HepG2 (cell line): ENCODE results near the gene EPHA6. TPM values are rescaled to one million over a fixed set of nuclear protein-coding genes. Genes with fewer than 3 reads are reported as not detected.

Source experiments
- ATAC-seq: fragments of 200-7000 bp; cut with Tn5 transposase; 3 replicates; pipeline ENCODE4 v1.9.1; 2020; ENCODE audit warnings: mild to moderate bottlenecking, moderate library complexity
- BruUV-seq: library from RNA; stranded (reverse); fragments of 400-500 nt; replicated peaks from 2 replicates; lab custom pipeline; 2021; lab: Mats Ljungman, UMichigan
- CTCF ChIA-PET: fragments of 300-600 bp; formaldehyde crosslinking; extraction: SDS; loops from one replicate; lab custom pipeline; 2021; ENCODE audit warnings: low total read pairs, inconsistent platforms, low intra/inter-chr PET ratio; lab: Yijun Ruan, JAX
- POLR2A ChIA-PET: fragments of 350-600 bp; sonication (Branson Sonifier 250); formaldehyde crosslinking; loops from one replicate; lab custom pipeline; 2020; ENCODE audit warnings: antibody characterized with exemption, inconsistent platforms; lab: Yijun Ruan, JAX
- DNase-seq: peaks from one replicate; pipeline ENCODE4 v3.0.0-alpha.2; 2015; ENCODE audit warnings: low spot score
- FAIRE-seq: peaks from 3 replicates; lab custom pipeline; 2011; peaks lifted over from hg19 to GRCh38; lab: Jason Lieb, UNC
- H2AFZ ChIP-seq: one replicate; pipeline ENCODE4 v1.6.1; 2011; ENCODE audit warnings: low read length, inconsistent platforms
- H3K27ac ChIP-seq: fragments of 300-600 bp; 3 replicates; pipeline ENCODE4 v1.8.0; 2011; ENCODE audit warnings: mixed run types, mild to moderate bottlenecking, mixed read lengths, low read length, inconsistent platforms; ENCODE audit not compliant: insufficient read depth; ENCODE audit errors: extremely low read length
- H3K27me3 ChIP-seq, 2 experiments: fragments of 200-600 bp in 1 of 2; 2 replicates in 1 of 2; 3 replicates in 1 of 2; pipeline versions ENCODE4 v1.6.0 to v1.8.0; 2011; ENCODE audit warnings: low read length in 2 of 2, mild to moderate bottlenecking in 2 of 2, moderate library complexity in 2 of 2, inconsistent platforms in 1 of 2; ENCODE audit not compliant: insufficient read depth in 2 of 2, control insufficient read depth in 1 of 2
- H3K36me3 ChIP-seq, 2 experiments: fragments of 200-600 bp in 1 of 2; replicated peaks in 1 of 2; 2 replicates in 1 of 2; 3 replicates in 1 of 2; pipeline versions ENCODE4 v1.5.1 to v1.8.0; 2011; ENCODE audit warnings: low read length in 2 of 2, inconsistent platforms in 1 of 2; ENCODE audit not compliant: insufficient read depth in 2 of 2, control insufficient read depth in 1 of 2
- H3K4me1 ChIP-seq: 2 replicates; pipeline ENCODE4 v1.5.1; 2012; ENCODE audit warnings: low read length, inconsistent platforms; ENCODE audit not compliant: insufficient read depth
- H3K4me2 ChIP-seq: 2 replicates; pipeline ENCODE4 v1.6.0; 2011; ENCODE audit warnings: low read depth, low read length, inconsistent platforms
- H3K4me3 ChIP-seq, 3 experiments: fragments of 200-600 bp in 1 of 3; sonication (generic), shearing (Covaris generic) in 1 of 3; replicated peaks in 1 of 3; 2 replicates each; pipeline ENCODE4 v1.5.1; 2011 to 2016; ENCODE audit warnings: low read length in 3 of 3, inconsistent platforms in 2 of 3, low read depth in 2 of 3, mild to moderate bottlenecking in 2 of 3, control low read depth in 1 of 3, mixed read lengths in 1 of 3; ENCODE audit not compliant: insufficient read depth in 1 of 3
- H3K79me2 ChIP-seq: one replicate; pipeline ENCODE4 v1.6.1; 2011; ENCODE audit warnings: low read length, inconsistent platforms; ENCODE audit not compliant: insufficient read depth
- H3K9ac ChIP-seq: 2 replicates; pipeline ENCODE4 v1.6.0; 2011; ENCODE audit warnings: mild to moderate bottlenecking, low read depth, low read length, inconsistent platforms; ENCODE audit not compliant: insufficient read depth
- H3K9me3 ChIP-seq: 2 replicates; pipeline ENCODE4 v1.5.1; 2012; ENCODE audit warnings: mild to moderate bottlenecking, low read length
- H4K20me1 ChIP-seq: 2 replicates; pipeline ENCODE4 v1.6.0; 2011; ENCODE audit warnings: inconsistent platforms, mild to moderate bottlenecking, low read length, moderate library complexity; ENCODE audit not compliant: insufficient read depth
- FOXA1 ChIP-seq, 2 experiments: fragments of 450-650 bp in 1 of 2; sonication (generic) in 1 of 2; formaldehyde crosslinking in 1 of 2; IDR thresholded peaks; 2 replicates each; pipeline versions ENCODE4 v1.4.0 to v1.6.1; 2016 to 2020; ENCODE audit warnings: missing genetic modification reagents in 1 of 2
- GMEB1 ChIP-seq: sonication (generic); formaldehyde crosslinking; IDR thresholded peaks from 2 replicates; pipeline ENCODE4 v1.5.1; 2020; ENCODE audit warnings: missing genetic modification reagents, mild to moderate bottlenecking, borderline replicate concordance
- GRHL1 ChIP-seq: sonication (generic); formaldehyde crosslinking; conservative IDR thresholded peaks from 2 replicates; pipeline ENCODE4 v1.8.0; 2022; ENCODE audit warnings: missing genetic modification reagents
- MATR3 ChIP-seq: sonication (generic); formaldehyde crosslinking; IDR thresholded peaks from 2 replicates; pipeline ENCODE4 v1.4.0; 2020; ENCODE audit warnings: missing genetic modification reagents
- RFXAP ChIP-seq: sonication (generic); formaldehyde crosslinking; IDR thresholded peaks from 2 replicates; pipeline ENCODE4 v1.4.0; 2020; ENCODE audit warnings: missing genetic modification reagents, borderline replicate concordance
- TCF12 ChIP-seq, 2 experiments: fragments of 450-650 bp in 1 of 2; sonication (generic) in 1 of 2; formaldehyde crosslinking in 1 of 2; IDR thresholded peaks; 2 replicates each; pipeline versions ENCODE4 v1.6.1 to v1.8.0; 2017 to 2022; ENCODE audit warnings: antibody characterized with exemption in 1 of 2, mild to moderate bottlenecking in 1 of 2, missing genetic modification reagents in 1 of 2, moderate library complexity in 1 of 2
- THAP7 ChIP-seq: sonication (generic); formaldehyde crosslinking; IDR thresholded peaks from 2 replicates; pipeline ENCODE4 v1.8.1; 2023; ENCODE audit warnings: mild to moderate bottlenecking, missing genetic modification reagents
- ZNF275 ChIP-seq: sonication (generic); formaldehyde crosslinking; IDR thresholded peaks from 2 replicates; pipeline ENCODE4 v1.8.0; 2022; ENCODE audit warnings: missing genetic modification reagents, mild to moderate bottlenecking, inconsistent platforms, borderline replicate concordance
- ZNF317 ChIP-seq: sonication (generic); formaldehyde crosslinking; IDR thresholded peaks from 2 replicates; pipeline ENCODE4 v1.5.0; 2020; ENCODE audit warnings: mild to moderate bottlenecking, missing genetic modification reagents
- ZNF572 ChIP-seq: sonication (generic); formaldehyde crosslinking; IDR thresholded peaks from 2 replicates; pipeline ENCODE4 v1.5.1; 2020; ENCODE audit warnings: mild to moderate bottlenecking, missing genetic modification reagents
- ZNF574 ChIP-seq: sonication (generic); formaldehyde crosslinking; IDR thresholded peaks from 2 replicates; pipeline ENCODE4 v1.4.0; 2020; ENCODE audit warnings: missing genetic modification reagents
- ZSCAN5A ChIP-seq: sonication (generic); formaldehyde crosslinking; IDR thresholded peaks from 2 replicates; pipeline ENCODE4 v1.8.0; 2022; ENCODE audit warnings: mild to moderate bottlenecking, missing genetic modification reagents, borderline replicate concordance
- whole genome bisulfite sequencing: methylation state at CpG from one replicate; pipeline ENCODE4 v1.1.6; 2017; ENCODE audit warnings: low lambda C conversion rate; 5-methylcytosine and 5-hydroxymethylcytosine counted together
- in situ Hi-C: cut with HindIII; loops from 2 replicates; pipeline ENCODE4 v1.10.0; 2017; ENCODE audit warnings: low pct_unique_long_range_greater_than_20kb; ENCODE audit not compliant: extremely low pct_ligation_motif_present
- intact Hi-C: fragments of 100-400 bp; cut with micrococcal nuclease; formaldehyde crosslinking; loops from one replicate; pipeline ENCODE4 v1.10.0; 2022; ENCODE audit not compliant: unreplicated experiment
- polyA plus RNA-seq, 8 experiments: library from polyadenylated mRNA; depleted of rRNA in 3 of 8; stranded (reverse) in 7 of 8; unstranded in 1 of 8; fragments of >200 nt; fragmentation: Illumina TruSeq in 4 of 8; extraction: Trizol in 4 of 8; gene quantifications; 2 replicates each; pipeline versions ENCODE4 v1.2.1 to v1.2.3, GENCODE V29; 2011 to 2016; ENCODE audit warnings: low read depth in 4 of 8, missing spikeins in 1 of 8, mixed read lengths in 1 of 8; ENCODE audit not compliant: insufficient read depth in 1 of 8
- total RNA-seq, 5 experiments: library from RNA; depleted of rRNA; stranded (reverse); fragments of >200 nt; fragmentation: Illumina TruSeq; extraction: Trizol; gene quantifications; 2 replicates each; pipeline ENCODE4 v1.2.3, GENCODE V29; 2016; ENCODE audit warnings: low read depth in 1 of 5

Gene EPHA6
- total and polyA plus RNA-seq, 2 of the 13 experiments (the other 11 are each of a cell fraction or from before 2014, with no cell fraction given): not detected

GRCh38 chr3:97010881-97011657, 196.7 kb downstream of the EPHA6 start:
- ChIA-PET POLR2A (no interaction called here), CTCF (no interaction called here)
- H4K20me1 ChIP-seq: no peaks in the 10 kb centered on the region
- no TSS peak for BruUV-seq
- no peak overlapping the region for H3K4me2 ChIP-seq
- DNase-seq (no peak), FAIRE-seq (no peak), ATAC-seq (no peak)
- in situ Hi-C loops: no loop called here
- WGBS: 4% methylated on average over 2 of the region's 2 CpGs
- no peaks in the 10 kb centered on the region for H3K9me3 ChIP-seq
- intact Hi-C loops: no loop called here
- no peaks in the 10 kb centered on the region for H3K4me1 ChIP-seq
- no peak overlapping the region for H3K9ac ChIP-seq
- no peak overlapping the region for H3K4me3 ChIP-seq
- H2AFZ ChIP-seq: no peak overlapping the region
- H3K27ac ChIP-seq: no peak overlapping the region
- H3K36me3 ChIP-seq: no peaks in the 10 kb centered on the region
- no peaks in the 10 kb centered on the region; a peak in 1 of 5 replicates for H3K27me3 ChIP-seq
- H3K79me2 ChIP-seq: no peaks in the 10 kb centered on the region
- TF ChIP-seq TCF12 (IDR thresholded peaks at IDR 0.05) (no peak), TCF12 (CRISPR knock-in tag; IDR thresholded peaks at IDR 0.05) (no peak), MATR3 (CRISPR knock-in tag) (no peak), GMEB1 (CRISPR knock-in tag) (no peak), ZNF574 (CRISPR knock-in tag) (no peak), RFXAP (no peak), ZNF275 (CRISPR knock-in tag) (no peak), FOXA1 (IDR thresholded peaks at IDR 0.05) (no peak), FOXA1 (CRISPR knock-in tag; IDR thresholded peaks at IDR 0.05) (no peak), THAP7 (CRISPR knock-in tag) (no peak), ZNF317 (CRISPR knock-in tag) (no peak), ZSCAN5A (CRISPR knock-in tag) (no peak), ZNF572 (CRISPR knock-in tag) (no peak), GRHL1 (CRISPR knock-in tag) (no peak)
